ENCODE measurements around the gene OSCP1. TPM values are rescaled to one million over a fixed set of nuclear protein-coding genes. Genes with fewer than 3 reads are reported as not detected.

The OSCP1 gene
- polyA plus RNA-seq, 1 donor (not counting 4 experiments of a cell fraction or from before 2014, with no cell fraction given): 9.5 TPM

DNA sequence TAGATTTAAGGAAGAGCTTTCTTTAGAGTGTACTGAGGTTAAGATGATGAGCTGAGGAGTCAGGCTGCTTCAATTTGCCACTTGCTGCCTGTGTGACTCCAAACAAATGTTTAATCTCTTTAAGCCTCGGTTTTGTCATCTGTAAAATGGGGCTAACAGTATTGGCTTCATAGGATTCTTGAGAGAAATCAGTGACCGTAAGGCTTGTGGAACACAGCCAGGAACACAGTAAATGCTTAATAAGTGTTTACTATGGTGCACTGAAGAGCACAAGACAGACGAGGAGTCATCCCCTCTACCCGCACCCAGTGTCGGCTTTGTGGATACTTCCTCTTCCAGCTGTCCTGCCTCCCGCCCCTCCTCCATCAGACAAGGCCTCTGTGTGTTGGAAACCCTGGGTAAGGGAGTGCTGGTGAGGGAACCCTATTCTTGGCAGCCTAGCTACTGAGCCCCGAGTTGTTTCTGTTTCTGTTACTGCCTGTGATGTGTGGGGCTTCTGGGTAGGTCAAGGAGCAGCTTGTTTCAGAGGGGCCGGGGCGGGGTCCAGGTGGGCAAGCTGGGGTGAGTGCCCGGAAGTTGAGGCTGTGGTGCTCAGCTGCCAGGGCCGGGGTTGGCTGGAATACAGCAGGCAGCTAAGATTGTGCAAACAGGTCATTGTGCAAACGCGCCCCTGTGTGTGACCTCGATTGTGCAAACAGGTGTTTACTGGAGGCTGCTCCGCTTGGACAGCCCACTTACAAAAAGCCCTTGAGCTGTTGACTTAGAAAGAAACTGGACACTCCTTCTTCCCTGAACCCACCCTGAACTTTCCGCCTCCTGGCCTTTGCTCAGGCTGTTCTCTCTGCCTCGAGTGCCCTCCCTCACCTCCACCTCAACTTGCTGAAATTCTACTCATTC lies 36.4 kb upstream of the OSCP1 start:
- H3K9me1 ChIP-seq (ENCODE audit: control insufficient read depth, extremely low read depth, insufficient read depth, low read length): no peaks in the 10 kb centered on the region
- DNase-seq (ENCODE audit: low read depth, low spot score) (no peak), FAIRE-seq (no peak)
- H3K4me3 ChIP-seq (ENCODE audit: control insufficient read depth in 2 of 3, extremely low read depth in 1 of 3, insufficient read depth in 2 of 3, low read depth in 1 of 3, low read length in 3 of 3): no peak overlapping the region
- no peaks in the 10 kb centered on the region for H3K4me1 ChIP-seq (ENCODE audit: control insufficient read depth, extremely low read depth, insufficient read depth, low read length)
- no peak overlapping the region for H3K9ac ChIP-seq (ENCODE audit: control insufficient read depth, extremely low read depth, insufficient read depth, low read length)
- dilution Hi-C loops (cut with MboI; ENCODE audit: extremely low pct_ligation_motif_present, low sequenced_read_pairs): no loop called here
- H3K79me2 ChIP-seq (ENCODE audit: control insufficient read depth, insufficient read depth, low read length): no peaks in the 10 kb centered on the region
- no peaks in the 10 kb centered on the region for H3K9me3 ChIP-seq (ENCODE audit: control insufficient read depth, low read depth, low read length)
- H3K27ac ChIP-seq (ENCODE audit: control insufficient read depth, insufficient read depth, low read length): no peak overlapping the region
- TF ChIP-seq EZH2 (IDR thresholded peaks at IDR 0.05; ENCODE audit: low read length) (no peak), CTCF (optimal IDR thresholded peaks at IDR 0.05 in 1 of 3, IDR thresholded peaks at IDR 0.05 in 1 of 3, conservative IDR thresholded peaks at IDR 0.05 in 1 of 3; ENCODE audit: extremely low read depth in 1 of 3, insufficient read depth in 2 of 3, low read length in 3 of 3) (no peak)
- H4K20me1 ChIP-seq (ENCODE audit: control insufficient read depth, extremely low read depth, insufficient read depth, low read length): no peaks in the 10 kb centered on the region
- no peak overlapping the region for H2AFZ ChIP-seq (ENCODE audit: control insufficient read depth, low read length)
- H3K36me3 ChIP-seq (ENCODE audit: control insufficient read depth in 2 of 2, extremely low read depth in 1 of 2, insufficient read depth in 2 of 2, low read length in 2 of 2): no peaks in the 10 kb centered on the region
- H3K4me2 ChIP-seq (ENCODE audit: control insufficient read depth, extremely low read depth, insufficient read depth, low read depth, low read length): no peak overlapping the region
- H3K27me3 ChIP-seq (ENCODE audit: control insufficient read depth, extremely low read depth, insufficient read depth, low read length): no peaks in the 10 kb centered on the region

DNA sequence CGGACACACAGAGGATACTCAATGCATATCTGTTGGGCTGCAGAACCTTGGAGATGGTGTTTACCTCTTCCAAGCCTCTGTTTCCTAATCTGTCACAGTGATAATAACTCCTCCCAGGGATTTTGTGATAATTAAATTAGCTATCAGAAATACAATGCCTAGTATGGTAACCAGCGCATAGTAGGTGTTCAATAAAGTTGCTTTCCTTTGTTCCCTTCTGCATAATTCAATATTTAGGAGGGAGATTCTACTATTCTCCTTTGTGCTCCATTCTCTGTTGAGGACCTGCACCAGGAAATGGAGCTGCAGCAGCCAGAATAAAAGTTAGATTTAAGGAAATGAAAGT lies 35.8 kb upstream of the OSCP1 start:
- no peaks in the 10 kb centered on the region for H4K20me1 ChIP-seq (ENCODE audit: control insufficient read depth, extremely low read depth, insufficient read depth, low read length)
- H3K79me2 ChIP-seq (ENCODE audit: control insufficient read depth, insufficient read depth, low read length): no peaks in the 10 kb centered on the region
- H2AFZ ChIP-seq (ENCODE audit: control insufficient read depth, low read length): no peak overlapping the region
- no peaks in the 10 kb centered on the region for H3K27me3 ChIP-seq (ENCODE audit: control insufficient read depth, extremely low read depth, insufficient read depth, low read length)
- no peaks in the 10 kb centered on the region for H3K4me1 ChIP-seq (ENCODE audit: control insufficient read depth, extremely low read depth, insufficient read depth, low read length)
- no peak overlapping the region for H3K9ac ChIP-seq (ENCODE audit: control insufficient read depth, extremely low read depth, insufficient read depth, low read length)
- H3K27ac ChIP-seq (ENCODE audit: control insufficient read depth, insufficient read depth, low read length): no peak overlapping the region
- no peak overlapping the region for H3K4me3 ChIP-seq (ENCODE audit: control insufficient read depth in 2 of 3, extremely low read depth in 1 of 3, insufficient read depth in 2 of 3, low read depth in 1 of 3, low read length in 3 of 3)
- no peak overlapping the region for H3K4me2 ChIP-seq (ENCODE audit: control insufficient read depth, extremely low read depth, insufficient read depth, low read depth, low read length)
- dilution Hi-C loops (cut with MboI; ENCODE audit: extremely low pct_ligation_motif_present, low sequenced_read_pairs): no loop called here
- no peaks in the 10 kb centered on the region for H3K9me1 ChIP-seq (ENCODE audit: control insufficient read depth, extremely low read depth, insufficient read depth, low read length)
- no peaks in the 10 kb centered on the region for H3K9me3 ChIP-seq (ENCODE audit: control insufficient read depth, low read depth, low read length)
- no peaks in the 10 kb centered on the region for H3K36me3 ChIP-seq (ENCODE audit: control insufficient read depth in 2 of 2, extremely low read depth in 1 of 2, insufficient read depth in 2 of 2, low read length in 2 of 2)
- no peak for FAIRE-seq
- TF ChIP-seq CTCF (optimal IDR thresholded peaks at IDR 0.05 in 1 of 3, IDR thresholded peaks at IDR 0.05 in 1 of 3, conservative IDR thresholded peaks at IDR 0.05 in 1 of 3; ENCODE audit: extremely low read depth in 1 of 3, insufficient read depth in 2 of 3, low read length in 3 of 3) (no peak), EZH2 (IDR thresholded peaks at IDR 0.05; ENCODE audit: low read length) (no peak)
- DNase-seq (ENCODE audit: low read depth, low spot score): no peak
